GM19023 (cell line): ENCODE results near the gene APOBEC3F.
"Not testable (repeated sequence)": the region's sequence is repeated elsewhere in the genome, so short reads cannot be mapped to it uniquely, and the experiment has no call there.

Source experiments
- ATAC-seq: cut with Tn5 transposase; IDR thresholded peaks from one replicate; pipeline ENCODE4 v1.9.1; 2021; ENCODE audit warnings: mild to moderate bottlenecking, moderate library complexity; ENCODE audit not compliant: unreplicated experiment

The APOBEC3F gene

DNA sequence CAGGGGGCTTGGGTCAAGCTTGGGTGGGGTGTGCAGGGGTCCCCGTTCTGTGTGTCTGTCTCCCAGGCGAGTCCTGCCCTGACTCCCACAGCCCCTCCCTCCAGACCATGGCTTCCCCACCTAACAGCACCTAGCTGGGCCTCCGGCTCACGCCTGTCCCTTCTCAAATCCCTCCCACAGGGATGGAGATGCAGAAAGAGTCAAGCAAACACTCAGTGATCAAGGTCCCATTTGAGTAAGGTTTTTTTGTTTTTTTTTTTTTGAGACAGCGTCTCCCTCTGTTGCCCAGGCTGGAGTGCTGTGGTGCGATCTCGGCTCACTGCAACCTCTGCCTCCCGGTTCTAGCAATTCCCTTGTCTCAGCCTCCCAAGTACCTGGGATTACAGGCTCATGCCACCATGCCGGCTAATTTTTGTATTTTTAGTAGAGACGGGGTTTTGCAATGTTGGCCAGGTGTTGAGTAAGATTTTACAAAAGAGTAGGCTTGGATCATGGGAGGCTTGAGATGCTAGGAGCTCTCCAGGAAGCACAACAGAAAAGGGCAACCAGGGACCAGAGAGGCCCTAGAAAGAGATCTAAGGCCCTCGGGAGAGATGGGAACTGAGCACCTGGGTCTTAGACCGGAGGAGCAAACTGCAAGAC lies 14.0 kb upstream of the APOBEC3F start:
- no peak for ATAC-seq

DNA sequence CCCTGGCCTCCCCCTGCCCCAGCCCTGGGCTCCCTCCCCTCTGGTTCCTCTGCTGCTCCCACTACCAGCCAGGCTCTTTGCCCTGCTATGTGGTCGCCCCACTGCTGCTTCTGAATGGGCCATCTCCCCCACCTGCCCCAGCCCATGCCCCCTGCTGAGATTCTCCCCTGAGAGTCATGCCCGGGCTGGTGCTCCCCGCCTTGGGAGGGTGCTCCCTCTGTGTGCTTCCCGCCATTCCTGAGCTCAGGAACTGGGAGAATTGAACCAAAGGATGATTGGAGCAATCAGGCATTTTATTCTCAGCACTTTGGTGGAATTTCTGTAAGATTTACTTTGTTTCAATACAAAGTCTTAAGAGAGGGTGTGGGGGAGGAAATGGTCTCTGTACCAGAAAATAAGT lies 12.9 kb upstream of the APOBEC3F start:
- ATAC-seq, result no peak

DNA sequence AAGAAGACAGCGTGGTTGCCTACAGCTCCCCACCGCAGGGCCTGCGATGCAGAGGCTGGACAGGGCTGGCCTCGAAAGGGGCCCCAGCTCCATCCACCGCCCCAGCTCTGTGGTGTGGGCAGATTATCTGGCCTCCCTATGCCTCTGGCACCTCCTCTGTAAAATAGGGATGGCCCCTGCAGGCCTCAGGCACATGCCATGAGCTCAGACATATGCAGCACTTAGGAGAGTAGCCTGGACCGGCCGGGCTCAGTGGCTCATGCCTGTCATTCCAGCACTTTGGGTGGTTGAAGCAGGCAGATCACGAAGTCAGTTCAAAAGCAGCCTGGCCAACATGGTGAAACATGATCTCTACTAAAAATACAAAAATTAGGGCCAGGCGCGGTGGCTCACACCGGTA lies 12.4 kb upstream of the APOBEC3F start:
- ATAC-seq, result no peak

DNA sequence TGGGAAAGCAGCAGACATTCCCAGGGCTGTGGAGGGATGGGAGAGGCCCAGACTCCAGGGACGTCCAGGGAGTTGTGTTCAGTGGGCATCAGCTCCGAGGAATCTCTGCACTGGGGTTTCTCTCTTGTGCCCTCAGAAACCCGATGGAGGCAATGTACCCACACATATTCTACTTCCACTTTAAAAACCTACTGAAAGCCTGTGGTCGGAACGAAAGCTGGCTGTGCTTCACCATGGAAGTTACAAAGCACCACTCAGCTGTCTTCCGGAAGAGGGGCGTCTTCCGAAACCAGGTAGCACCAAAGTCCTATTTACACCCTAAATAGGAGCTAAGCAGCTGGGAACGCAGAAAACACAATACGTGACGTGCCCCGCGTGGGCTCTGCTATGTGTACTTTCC lies 11.4 kb upstream of the APOBEC3F start:
- ATAC-seq, result no peak

DNA sequence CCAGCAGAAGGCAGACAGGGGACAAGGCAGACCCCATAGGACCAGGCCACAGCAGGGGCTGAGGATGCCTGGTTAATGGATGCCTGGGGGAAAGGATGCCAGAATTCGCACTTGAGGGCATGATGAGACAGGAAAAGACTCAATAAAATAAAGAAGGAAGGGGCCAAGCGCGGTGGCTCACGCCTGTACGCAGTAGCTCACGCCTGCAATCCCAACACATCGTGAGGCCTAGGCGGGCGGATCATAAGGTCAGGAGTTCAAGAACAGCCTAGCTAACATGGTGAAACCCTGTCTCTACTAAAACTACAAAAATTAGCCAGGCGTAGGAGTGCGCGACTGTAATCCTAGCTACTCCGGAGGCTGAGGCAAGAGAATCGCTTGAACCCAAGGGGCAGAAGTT lies 10.0 kb upstream of the APOBEC3F start:
- no peak for ATAC-seq

DNA sequence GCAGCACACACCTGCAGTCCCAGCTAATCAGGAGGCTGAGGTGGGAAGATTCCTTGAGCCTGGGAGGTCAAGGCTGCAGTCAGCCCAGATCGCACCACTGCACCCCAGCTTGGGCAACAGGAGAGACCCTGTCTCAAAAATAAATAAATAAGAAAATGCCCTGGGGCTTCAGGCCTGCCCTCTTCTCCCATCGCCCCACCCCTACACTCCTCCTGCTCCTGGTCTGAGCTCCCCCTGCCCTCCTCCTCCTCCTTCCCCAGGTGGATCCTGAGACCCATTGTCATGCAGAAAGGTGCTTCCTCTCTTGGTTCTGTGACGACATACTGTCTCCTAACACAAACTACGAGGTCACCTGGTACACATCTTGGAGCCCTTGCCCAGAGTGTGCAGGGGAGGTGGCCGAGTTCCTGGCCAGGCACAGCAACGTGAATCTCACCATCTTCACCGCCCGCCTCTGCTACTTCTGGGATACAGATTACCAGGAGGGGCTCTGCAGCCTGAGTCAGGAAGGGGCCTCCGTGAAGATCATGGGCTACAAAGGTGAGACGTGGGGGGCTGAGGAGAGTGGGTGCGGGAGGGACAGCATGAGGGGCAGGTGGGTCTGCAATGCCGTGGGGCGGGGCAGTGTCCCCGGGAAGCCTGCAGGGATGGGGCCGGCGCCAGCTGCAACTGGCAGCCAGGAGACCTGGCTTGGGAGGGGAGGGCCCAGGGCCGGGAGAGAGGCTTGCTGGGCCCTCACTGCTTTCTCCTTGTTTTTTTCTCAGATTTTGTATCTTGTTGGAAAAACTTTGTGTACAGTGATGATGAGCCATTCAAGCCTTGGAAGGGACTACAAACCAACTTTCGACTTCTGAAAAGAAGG lies 9.0 kb upstream of the APOBEC3F start:
- not testable (repeated sequence) for ATAC-seq

DNA sequence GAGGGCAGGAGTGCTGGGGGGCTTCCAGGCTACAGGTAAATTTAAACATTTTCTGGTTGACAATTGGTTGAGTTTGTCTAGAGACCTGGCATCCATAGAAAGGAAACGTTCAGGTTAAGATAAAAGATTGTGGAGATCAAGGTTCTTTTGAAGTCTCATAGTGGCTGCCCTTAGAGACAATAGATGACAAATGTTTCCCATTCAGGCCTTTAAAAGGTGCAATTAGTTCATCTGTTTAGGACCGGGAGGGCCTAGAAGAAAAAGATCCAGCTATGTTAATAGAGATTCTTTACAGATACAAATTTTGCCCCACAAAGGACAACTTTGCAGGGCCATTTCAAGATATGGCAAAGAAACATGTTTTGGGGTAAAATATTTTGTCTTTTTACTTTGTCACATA lies 3.6 kb upstream of the APOBEC3F start:
- ATAC-seq, result not testable (repeated sequence)

DNA sequence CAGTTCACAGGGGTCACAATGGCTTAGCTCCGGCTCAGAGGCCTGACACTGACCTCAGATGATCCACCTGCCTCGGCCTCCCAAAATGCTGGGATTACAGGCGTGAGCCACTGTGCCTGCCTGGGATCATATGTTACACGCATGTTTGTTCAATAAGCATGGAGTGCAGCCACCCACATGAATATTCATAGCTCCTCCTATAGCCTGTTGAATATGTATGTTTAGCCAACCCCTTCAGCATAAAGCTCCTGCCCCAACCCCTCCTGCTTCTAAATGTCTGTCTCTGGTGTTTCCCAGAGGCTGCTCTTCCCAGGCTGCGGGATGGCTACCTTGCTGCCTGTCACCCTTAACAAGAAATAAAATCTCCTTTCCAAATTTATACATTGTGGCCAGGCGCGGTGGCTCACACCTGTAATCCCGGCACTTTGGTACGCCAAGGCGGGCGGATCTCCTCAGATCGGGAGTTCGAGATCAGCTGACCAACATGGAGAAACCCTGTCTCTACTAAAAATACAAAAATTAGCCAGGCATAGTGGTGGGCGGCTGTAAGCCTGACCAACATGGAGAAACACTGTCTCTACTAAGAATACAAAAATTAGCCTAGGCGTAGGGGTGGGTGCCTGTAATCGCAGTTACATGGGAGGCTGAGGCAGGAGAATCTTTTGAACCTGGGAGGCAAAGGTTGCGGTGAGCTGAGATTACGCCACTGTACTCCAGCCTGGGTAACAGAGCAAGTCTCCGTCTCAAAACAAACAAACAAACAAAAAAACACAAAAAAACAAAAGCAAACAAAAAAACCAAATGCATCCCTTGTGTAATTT lies 1.1 kb upstream of the APOBEC3F start:
- ATAC-seq, result no peak

DNA sequence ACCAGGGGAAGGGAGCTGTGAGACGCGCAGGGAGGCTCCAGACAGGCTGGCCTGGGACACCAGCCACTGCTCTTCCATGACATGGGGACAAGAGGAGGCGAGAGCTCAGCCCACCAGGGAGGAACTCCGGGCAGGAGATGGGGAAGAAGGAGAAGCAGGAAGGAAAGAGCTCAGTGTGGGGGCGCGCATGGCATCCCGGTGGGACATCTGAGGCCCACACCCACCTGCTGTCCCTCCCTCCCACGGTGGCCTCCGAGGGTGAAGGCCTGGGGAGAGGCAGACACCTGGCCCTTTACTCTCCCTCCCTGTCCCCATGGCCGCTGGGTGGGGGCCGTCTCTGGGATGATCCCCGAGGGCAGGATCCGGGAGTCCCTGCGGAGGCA lies 518 bp upstream of the APOBEC3F start:
- not testable (repeated sequence) for ATAC-seq

DNA sequence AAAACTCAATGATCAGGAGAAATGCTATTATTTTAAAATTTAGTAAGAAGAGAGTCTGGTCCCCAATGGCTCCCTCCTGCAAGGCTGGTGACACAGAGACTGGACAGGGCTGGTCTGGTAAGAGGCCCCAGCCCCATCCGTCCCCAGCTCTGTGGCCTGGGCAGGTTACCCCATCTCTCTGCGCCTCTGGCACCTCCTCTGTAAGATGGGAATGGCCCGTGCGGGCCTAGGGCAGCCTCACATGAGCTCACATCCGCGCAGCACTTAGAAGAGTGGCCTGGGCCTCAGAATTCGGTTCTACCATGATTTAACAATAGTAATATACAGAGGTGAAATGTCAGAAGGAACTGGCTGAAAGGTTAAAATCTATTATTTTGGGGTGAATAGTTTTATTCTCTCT lies 1.2 kb downstream of the APOBEC3F start:
- no peak for ATAC-seq

DNA sequence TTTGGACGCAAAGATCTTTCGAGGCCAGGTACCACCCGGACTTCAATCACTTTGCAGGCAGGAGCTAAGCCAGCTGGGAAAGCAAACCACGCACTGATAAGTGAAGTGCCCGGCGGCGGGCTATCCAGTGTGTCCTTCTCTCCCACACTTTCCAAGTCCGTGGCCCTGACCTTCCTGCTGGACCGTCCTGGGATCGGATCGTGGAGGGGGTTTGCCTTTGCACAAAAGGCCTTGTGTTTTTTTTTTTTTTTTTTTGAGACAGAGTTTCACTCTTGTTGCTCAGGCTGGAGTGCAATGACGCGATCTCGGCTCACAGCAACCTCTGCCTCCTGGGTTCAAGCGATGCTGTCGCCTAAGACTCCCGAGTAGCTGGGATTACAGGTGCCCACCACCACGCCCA lies 2.4 kb downstream of the APOBEC3F start:
- not testable (repeated sequence) for ATAC-seq

DNA sequence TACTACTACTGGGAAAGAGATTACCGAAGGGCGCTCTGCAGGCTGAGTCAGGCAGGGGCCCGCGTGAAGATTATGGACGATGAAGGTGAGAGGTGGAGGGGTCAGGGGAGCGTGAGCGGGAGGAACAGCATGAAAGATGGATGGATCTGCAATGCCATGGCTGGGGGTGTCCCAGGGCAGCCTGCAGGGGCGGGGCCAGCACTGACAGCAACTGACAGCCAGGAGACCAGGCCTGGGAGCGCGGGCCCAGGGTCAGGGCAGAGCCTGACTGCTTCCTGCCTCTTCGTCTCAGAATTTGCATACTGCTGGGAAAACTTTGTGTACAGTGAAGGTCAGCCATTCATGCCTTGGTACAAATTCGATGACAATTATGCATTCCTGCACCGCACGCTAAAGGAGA lies 4.5 kb downstream of the APOBEC3F start:
- ATAC-seq, result not testable (repeated sequence)

DNA sequence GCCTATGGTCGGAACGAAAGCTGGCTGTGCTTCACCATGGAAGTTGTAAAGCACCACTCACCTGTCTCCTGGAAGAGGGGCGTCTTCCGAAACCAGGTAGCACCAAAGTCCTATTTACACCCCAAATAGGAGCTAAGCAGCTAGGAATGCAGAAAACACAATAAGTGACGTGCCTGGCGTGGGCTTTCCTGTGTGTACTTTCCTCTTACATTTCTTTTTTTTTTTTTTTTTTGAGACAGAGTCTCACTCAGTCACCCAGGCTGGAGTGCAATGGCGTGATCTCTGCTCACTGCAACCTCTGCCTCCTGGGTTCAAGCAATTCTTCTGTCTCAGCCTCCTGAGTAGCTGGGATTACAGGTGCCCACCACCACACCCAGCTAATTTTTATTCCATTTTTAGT lies 8.8 kb downstream of the APOBEC3F start:
- not testable (repeated sequence) for ATAC-seq

DNA sequence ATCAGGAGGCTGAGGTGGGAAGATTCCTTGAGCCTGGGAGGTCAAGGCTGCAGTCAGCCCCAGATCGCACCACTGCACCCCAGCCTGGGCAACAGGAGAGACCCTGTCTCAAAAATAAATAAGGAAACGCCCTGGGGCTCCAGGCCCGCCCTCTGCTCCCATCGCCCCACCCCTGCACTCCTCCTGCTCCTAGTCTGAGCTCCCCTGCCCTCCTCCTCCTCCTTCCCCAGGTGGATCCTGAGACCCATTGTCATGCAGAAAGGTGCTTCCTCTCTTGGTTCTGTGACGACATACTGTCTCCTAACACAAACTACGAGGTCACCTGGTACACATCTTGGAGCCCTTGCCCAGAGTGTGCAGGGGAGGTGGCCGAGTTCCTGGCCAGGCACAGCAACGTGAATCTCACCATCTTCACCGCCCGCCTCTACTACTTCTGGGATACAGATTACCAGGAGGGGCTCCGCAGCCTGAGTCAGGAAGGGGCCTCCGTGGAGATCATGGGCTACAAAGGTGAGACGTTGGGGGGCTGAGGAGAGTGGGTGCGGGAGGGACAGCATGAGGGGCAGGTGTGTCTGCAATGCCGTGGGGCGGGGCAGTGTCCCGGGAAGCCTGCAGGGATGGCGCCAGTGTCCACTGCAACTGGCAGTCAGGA lies 11.3 kb downstream of the APOBEC3F start:
- not testable (repeated sequence) for ATAC-seq

DNA sequence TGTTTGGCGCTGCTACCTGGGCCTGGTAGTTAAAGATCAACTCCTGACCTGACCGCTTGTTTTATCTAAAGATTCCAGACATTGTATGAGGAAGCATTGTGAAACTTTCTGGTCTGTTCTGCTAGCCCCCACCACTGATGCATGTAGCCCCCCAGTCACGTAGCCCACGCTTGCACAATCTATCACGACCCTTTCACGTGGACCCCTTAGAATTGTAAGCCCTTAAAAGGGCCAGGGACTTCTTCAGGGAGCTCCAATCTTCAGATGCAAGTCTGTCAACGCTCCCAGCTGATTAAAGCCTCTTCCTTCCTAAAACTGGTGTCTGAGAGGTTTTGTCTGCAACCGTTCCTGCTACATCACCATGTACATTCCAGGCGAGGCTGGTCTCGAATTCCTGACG lies 15.0 kb downstream of the APOBEC3F start:
- ATAC-seq, result no peak

DNA sequence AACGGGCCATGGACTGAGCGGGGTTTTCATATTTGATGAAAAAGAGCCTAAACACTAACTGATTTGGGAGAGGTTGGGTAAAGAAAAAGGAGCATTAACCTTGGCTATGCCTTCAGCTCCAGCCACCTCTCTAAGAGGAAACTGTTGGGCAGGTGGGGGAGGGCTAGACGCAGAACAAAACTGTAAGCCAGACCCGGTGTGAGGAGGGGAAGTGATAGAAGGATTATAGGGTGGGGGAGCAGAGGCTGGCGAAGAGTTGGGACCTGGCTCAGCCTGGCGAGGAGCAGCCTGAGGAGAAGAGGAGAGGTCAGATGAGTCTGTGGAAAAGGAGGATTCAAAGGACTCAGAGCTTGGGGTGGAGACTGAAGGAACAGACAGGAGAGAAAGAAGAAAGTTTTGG lies 20.6 kb downstream of the APOBEC3F start:
- not testable (repeated sequence) for ATAC-seq

DNA sequence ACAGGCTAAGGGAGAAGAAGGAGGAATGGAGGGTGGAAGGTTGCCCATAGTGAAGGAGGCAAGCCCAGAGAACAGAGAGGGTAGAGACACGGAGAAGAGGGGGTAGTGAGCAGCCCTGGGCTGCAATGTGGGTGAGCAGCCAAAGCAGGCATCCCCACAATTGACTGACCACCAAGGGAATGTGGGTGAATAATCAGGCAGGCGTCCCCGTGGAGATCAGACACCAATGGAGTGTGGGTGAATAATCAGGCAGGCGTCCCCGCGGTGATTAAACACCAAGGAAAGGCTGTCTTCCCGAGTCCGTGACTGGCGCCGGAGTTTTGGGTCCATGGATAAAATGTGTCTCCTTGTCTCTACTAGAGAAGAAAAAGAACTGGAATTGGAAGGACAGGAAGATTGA lies 21.3 kb downstream of the APOBEC3F start:
- not testable (repeated sequence) for ATAC-seq

DNA sequence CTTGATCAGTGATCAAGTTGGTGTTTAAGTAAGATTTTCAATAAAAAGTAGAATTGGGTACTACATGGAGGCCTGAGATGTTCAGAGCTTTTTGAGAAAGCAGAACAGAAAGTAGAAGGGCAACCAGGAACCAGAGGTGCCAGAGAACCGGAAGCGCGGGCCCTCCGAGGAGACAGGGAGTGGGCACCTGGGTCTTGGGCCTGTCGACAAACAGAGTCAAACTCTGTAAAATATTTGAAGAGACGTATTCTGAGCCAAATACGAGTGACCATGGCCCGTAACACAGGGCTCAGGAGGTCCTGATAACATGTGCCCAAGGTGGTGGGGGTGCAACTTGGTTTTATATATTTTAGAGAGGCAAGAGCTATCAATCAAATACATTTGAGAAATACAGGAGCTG lies 23.2 kb downstream of the APOBEC3F start:
- not testable (repeated sequence) for ATAC-seq

DNA sequence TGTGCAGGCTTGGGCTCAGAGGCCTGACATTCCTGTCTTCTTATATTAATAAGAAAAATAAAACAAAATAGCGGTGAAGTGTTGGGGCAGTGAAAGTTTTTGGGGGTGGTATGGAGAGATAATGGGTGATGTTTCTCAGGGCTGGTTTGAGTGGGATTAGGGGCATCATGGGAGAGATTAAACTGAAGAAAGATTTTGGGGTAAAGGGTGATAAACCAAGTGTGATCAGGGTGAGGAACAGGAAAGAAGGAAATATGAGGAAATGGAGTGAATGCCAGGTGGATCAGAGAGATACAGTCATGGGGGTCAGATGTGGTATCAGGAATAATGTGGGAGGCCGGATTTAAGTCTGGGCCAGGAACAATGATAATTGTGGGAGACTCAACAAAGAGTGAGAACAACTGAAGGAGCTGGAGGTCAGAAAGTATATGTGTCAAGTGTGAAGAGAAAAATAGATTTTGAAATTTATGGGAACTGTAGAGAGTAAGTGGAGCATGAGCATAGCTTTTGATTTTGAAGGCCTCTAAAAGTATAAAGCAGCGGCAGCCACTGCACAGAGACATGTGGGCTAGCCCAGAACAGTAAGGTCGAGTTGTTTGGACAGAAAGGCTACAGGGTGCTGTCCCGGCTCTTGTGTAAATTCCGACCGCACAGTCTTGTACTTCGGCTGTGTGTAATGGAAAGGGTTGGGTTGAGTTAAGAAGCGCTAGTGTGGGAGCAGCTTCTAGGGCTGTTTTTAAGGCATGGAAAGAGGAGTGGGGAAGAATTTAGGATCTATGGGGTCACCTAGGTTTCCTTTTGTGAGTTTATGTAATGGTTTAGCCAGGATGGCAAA lies 26.0 kb downstream of the APOBEC3F start:
- ATAC-seq, result peak; percentile 53
